DOHH2 (cell line): ENCODE results near the gene MYO1F.

Source experiments
- H3F3A ChIP-seq: fragments of 200-600 bp; sonication (generic), shearing (Covaris generic); 2 replicates; pipeline ENCODE4 v1.6.0; 2016; ENCODE audit warnings: antibody characterized with exemption, mild to moderate bottlenecking; ENCODE audit not compliant: control insufficient read depth, insufficient read depth
- H3K27ac ChIP-seq: fragments of 200-600 bp; sonication (generic); 2 replicates; pipeline ENCODE4 v1.5.1; 2014; ENCODE audit warnings: low read depth, mild to moderate bottlenecking, low read length, moderate library complexity
- H3K27me3 ChIP-seq: fragments of 200-600 bp; sonication (generic); 2 replicates; pipeline ENCODE4 v1.6.1; 2014; ENCODE audit warnings: mild to moderate bottlenecking, low read length, mixed read lengths; ENCODE audit not compliant: control insufficient read depth
- H3K36me3 ChIP-seq: fragments of 200-600 bp; sonication (generic); 2 replicates; pipeline ENCODE4 v1.6.1; 2014; ENCODE audit warnings: mild to moderate bottlenecking, low read length, moderate library complexity, mixed read lengths; ENCODE audit not compliant: control insufficient read depth
- H3K4me1 ChIP-seq: fragments of 200-600 bp; sonication (generic); 2 replicates; pipeline ENCODE4 v1.6.1; 2014; ENCODE audit warnings: mild to moderate bottlenecking, low read length, mixed read lengths; ENCODE audit not compliant: control insufficient read depth
- H3K4me2 ChIP-seq: fragments of 200-600 bp; sonication (generic); 2 replicates; pipeline ENCODE4 v1.6.0; 2014; ENCODE audit warnings: mild to moderate bottlenecking, low read length, moderate library complexity
- H3K4me3 ChIP-seq: fragments of 200-600 bp; sonication (generic); 2 replicates; pipeline ENCODE4 v1.5.1; 2014; ENCODE audit warnings: mild to moderate bottlenecking, low read length, mixed read lengths
- H3K79me2 ChIP-seq: fragments of 200-600 bp; sonication (generic); 2 replicates; pipeline ENCODE4 v1.6.1; 2014; ENCODE audit warnings: mild to moderate bottlenecking, low read length, mixed read lengths; ENCODE audit not compliant: control insufficient read depth
- H3K9me2 ChIP-seq: fragments of 200-600 bp; sonication (generic); replicated peaks from 2 replicates; pipeline ENCODE4 v1.6.1; 2014; ENCODE audit warnings: mild to moderate bottlenecking, low read length, mixed read lengths; ENCODE audit not compliant: control insufficient read depth
- H3K9me3 ChIP-seq: fragments of 200-600 bp; sonication (generic); 2 replicates; pipeline ENCODE4 v1.6.1; 2014; ENCODE audit warnings: antibody characterized with exemption, low read length, mixed read lengths; ENCODE audit not compliant: control insufficient read depth, insufficient read depth
- H4K20me1 ChIP-seq: fragments of 200-600 bp; sonication (generic); 2 replicates; pipeline ENCODE4 v1.6.0; 2014; ENCODE audit warnings: low read depth, mild to moderate bottlenecking, antibody characterized with exemption, low read length, moderate library complexity; ENCODE audit not compliant: control insufficient read depth, insufficient read depth
- EZH2phosphoT487 ChIP-seq: fragments of 200-600 bp; sonication (generic); IDR thresholded peaks from 2 replicates; pipeline ENCODE4 v1.6.1; 2017; ENCODE audit warnings: borderline replicate concordance, mild to moderate bottlenecking, antibody characterized with exemption, low read length, moderate library complexity, mixed read lengths
- TF ChIP-seq, protein P1 (sequence below): fragments of 200-600 bp; sonication (generic); IDR thresholded peaks from one replicate; pipeline ENCODE4 v1.5.1; 2014; ENCODE audit warnings: antibody characterized with exemption, mild to moderate bottlenecking, low read depth, low read length; ENCODE audit not compliant: poor library complexity, severe bottlenecking

MYO1F gene

DNA sequence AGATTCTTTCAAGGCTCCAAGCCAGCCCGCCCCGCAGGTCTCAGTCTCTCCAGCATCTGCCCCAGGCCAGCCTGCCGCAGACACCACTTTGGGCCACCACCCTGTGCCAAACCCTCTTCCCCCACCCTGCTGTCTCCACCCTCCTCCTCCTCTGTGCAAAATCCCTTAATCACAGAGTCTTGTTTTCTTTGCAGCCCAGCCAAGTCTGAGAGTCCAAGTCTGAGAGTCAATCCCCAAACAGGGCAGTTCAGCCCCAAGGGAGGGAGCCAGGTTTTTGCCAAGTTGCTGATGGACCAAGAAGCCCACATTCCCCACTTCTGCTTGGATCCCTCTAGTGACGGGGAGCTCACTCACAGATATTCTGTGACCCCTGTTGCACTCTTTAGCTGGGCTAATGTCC, 30.1 kb upstream of the MYO1F start:
- no peak overlapping the region for H3K4me2 ChIP-seq
- H3K27me3 ChIP-seq, result peaks cover 6% of the 10 kb centered on the region; the same call in 1 of the 2 replicates
- H3F3A ChIP-seq, result no peaks in the 10 kb centered on the region
- TF ChIP-seq EZH2phosphoT487, result no peak
- TF ChIP-seq, protein P1, sequence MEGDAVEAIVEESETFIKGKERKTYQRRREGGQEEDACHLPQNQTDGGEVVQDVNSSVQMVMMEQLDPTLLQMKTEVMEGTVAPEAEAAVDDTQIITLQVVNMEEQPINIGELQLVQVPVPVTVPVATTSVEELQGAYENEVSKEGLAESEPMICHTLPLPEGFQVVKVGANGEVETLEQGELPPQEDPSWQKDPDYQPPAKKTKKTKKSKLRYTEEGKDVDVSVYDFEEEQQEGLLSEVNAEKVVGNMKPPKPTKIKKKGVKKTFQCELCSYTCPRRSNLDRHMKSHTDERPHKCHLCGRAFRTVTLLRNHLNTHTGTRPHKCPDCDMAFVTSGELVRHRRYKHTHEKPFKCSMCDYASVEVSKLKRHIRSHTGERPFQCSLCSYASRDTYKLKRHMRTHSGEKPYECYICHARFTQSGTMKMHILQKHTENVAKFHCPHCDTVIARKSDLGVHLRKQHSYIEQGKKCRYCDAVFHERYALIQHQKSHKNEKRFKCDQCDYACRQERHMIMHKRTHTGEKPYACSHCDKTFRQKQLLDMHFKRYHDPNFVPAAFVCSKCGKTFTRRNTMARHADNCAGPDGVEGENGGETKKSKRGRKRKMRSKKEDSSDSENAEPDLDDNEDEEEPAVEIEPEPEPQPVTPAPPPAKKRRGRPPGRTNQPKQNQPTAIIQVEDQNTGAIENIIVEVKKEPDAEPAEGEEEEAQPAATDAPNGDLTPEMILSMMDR, result no peak
- no peaks in the 10 kb centered on the region for H3K9me2 ChIP-seq
- peaks cover 4% of the 10 kb centered on the region; the same call in 1 of the 2 replicates for H3K9me3 ChIP-seq
- H4K20me1 ChIP-seq, result no peaks in the 10 kb centered on the region
- H3K4me3 ChIP-seq, result no peak overlapping the region
- no peaks in the 10 kb centered on the region for H3K4me1 ChIP-seq
- no peaks in the 10 kb centered on the region for H3K36me3 ChIP-seq
- H3K27ac ChIP-seq, result no peak overlapping the region
- no peaks in the 10 kb centered on the region for H3K79me2 ChIP-seq

DNA sequence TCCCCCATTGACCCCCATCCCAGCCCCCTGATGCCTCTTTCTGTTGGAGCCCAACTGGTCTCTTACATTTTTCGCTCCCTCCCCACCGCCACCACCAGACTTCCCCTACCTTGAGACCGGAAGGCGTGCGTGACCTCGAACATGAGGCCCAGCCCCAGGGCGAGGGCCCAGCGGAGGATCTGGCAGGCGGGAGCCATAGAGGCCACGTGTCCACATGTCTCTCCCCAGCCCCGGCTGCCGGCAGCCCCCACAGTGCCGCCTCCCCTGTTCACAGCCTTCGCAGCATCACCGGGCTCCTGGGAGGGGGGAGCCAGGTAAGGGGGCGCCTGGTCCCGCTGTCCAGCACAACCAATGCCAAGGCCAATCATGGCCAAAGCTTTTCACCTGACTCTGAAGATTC, 28.3 kb upstream of the MYO1F start:
- H3F3A ChIP-seq, result no peaks in the 10 kb centered on the region
- peaks cover 6% of the 10 kb centered on the region; the same call in 1 of the 2 replicates for H3K27me3 ChIP-seq
- no peaks in the 10 kb centered on the region for H3K9me2 ChIP-seq
- no peak overlapping the region for H3K4me3 ChIP-seq
- H3K4me2 ChIP-seq, result no peak overlapping the region
- no peaks in the 10 kb centered on the region for H4K20me1 ChIP-seq
- H3K9me3 ChIP-seq, result peaks cover 4% of the 10 kb centered on the region; the same call in 1 of the 2 replicates
- TF ChIP-seq, protein P1, result no peak
- TF ChIP-seq EZH2phosphoT487, result no peak
- H3K36me3 ChIP-seq, result no peaks in the 10 kb centered on the region
- no peaks in the 10 kb centered on the region for H3K79me2 ChIP-seq
- no peaks in the 10 kb centered on the region for H3K4me1 ChIP-seq
- no peak overlapping the region for H3K27ac ChIP-seq

DNA sequence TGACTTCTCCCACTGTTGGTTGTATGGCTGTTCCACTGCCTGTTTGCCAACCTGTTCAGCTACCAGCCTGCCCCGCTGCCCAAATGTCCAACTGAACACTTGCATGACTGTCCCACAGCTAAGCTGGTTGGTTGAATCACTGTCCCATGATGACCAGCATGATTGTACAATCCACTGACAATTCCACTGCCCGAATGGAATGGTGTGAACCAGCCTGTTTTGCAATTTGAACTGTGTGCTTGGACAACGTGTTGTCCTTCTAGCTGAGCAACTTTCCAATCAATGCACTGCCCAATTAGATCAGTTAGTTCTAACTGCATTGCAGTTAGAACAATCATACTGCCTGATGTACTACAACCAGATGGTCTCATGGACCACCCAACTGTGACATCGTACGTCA, 24.6 kb upstream of the MYO1F start:
- no peaks in the 10 kb centered on the region for H3K4me1 ChIP-seq
- H3K27ac ChIP-seq, result no peak overlapping the region
- H3K36me3 ChIP-seq, result no peaks in the 10 kb centered on the region
- no peaks in the 10 kb centered on the region for H3F3A ChIP-seq
- H3K27me3 ChIP-seq, result no peaks in the 10 kb centered on the region
- no peaks in the 10 kb centered on the region for H4K20me1 ChIP-seq
- H3K9me2 ChIP-seq, result no peaks in the 10 kb centered on the region
- H3K4me3 ChIP-seq, result no peak overlapping the region
- TF ChIP-seq, protein P1, result no peak
- no peak for TF ChIP-seq EZH2phosphoT487
- no peaks in the 10 kb centered on the region for H3K79me2 ChIP-seq
- peaks cover 4% of the 10 kb centered on the region; the same call in 1 of the 2 replicates for H3K9me3 ChIP-seq
- H3K4me2 ChIP-seq, result no peak overlapping the region
